HG02588 (cell line): ENCODE results near the gene MOK.
"Not testable (repeated sequence)": the region's sequence is repeated elsewhere in the genome, so short reads cannot be mapped to it uniquely, and the experiment has no call there.

Source experiments
- ATAC-seq: cut with Tn5 transposase; IDR thresholded peaks from one replicate; pipeline ENCODE4 v1.9.1; 2021; ENCODE audit warnings: mild to moderate bottlenecking, moderate library complexity; ENCODE audit not compliant: unreplicated experiment

MOK gene, protein sequence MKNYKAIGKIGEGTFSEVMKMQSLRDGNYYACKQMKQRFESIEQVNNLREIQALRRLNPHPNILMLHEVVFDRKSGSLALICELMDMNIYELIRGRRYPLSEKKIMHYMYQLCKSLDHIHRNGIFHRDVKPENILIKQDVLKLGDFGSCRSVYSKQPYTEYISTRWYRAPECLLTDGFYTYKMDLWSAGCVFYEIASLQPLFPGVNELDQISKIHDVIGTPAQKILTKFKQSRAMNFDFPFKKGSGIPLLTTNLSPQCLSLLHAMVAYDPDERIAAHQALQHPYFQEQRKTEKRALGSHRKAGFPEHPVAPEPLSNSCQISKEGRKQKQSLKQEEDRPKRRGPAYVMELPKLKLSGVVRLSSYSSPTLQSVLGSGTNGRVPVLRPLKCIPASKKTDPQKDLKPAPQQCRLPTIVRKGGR

DNA sequence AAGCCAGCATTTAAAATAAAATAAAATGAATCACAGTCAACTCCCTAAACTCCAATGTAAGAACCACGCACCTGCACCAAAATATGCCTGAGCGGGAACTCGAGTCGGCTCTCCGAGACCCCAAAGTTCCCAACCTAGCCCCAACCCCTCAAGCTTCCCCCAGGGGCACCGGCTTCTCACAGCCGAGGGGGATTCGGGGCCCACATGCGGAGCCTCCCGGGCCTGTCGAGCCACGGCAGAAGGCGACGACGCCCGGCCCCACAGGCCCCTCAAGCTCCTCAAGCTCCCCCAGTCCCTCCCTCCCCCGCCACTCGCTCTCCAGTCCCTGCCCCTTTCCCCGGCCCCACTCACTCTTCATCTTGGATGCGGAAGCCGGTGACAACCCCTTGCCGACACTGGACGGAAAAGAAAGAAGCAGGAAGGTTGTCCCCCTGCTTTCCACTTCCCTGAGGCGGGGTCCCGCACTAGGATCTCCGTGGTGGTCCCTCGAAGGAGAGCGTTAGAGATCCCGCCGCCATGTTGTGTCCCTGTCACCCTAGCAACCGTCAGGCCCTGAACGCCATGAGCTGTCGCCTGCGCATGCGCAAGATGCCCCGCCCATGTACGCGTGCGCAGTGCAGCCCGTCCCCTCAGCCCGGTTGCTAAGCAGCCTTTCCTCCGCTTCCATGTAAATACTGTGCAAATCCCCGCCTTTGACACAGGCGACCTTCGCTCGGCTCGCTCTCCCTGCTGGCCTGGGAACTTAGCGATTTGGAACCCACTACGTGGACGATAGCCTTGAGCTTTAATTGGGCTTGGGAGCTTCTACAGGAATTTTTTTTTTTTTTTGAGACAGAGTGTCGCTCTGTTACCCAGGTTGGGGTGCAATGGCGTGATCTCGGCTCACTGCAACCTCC is at the start of gene MOK:
Gene MOK, minus strand, starts transcription at position 554 of the 896 bp plus-strand sequence. Its CDS starts 196 bp downstream, at position 358.
- ATAC-seq = peak; percentile 96

DNA sequence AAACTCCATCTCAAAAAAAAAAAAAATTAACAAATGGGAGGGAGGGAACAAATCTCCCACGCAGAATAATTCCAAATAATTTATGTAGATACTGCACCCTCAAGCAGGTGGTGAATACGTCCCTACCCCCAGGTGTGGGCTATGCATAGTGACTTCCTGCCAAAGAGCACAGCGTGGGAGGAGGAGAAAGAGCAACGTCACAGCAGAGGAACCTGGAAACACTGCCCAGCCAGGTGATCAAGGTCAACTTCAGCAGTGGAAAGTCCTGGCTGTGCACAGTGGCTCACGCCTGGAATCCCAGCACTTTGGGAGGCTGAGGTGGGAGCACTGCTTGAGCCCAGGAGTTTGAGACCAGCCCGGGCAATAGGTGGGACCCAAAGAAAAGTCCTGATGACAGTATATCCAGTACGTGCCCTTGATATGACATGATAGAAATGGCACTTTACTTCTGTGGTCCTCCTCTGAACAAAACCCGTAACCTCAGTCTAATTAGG is 48.2 kb upstream of the MOK start:
- no peak for ATAC-seq

DNA sequence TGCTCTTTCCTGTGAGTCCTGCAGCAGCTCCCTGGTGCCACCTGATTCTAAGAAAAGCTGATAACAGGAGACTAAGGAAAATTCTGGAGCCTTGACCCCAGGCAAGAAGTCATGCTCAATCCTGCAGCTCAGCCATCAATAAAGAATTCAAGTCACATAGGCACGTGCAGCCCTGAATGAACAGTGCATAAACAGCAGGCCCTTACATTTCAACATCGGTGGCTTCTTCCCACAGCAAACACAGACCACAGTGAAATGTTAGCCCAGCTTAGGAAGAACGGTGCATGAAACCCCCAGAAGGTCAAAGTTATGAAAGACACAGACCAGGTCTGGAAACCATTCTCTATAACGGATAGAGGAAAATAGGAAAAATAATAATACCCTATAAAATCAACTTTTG is 47.2 kb upstream of the MOK start:
- no peak for ATAC-seq

DNA sequence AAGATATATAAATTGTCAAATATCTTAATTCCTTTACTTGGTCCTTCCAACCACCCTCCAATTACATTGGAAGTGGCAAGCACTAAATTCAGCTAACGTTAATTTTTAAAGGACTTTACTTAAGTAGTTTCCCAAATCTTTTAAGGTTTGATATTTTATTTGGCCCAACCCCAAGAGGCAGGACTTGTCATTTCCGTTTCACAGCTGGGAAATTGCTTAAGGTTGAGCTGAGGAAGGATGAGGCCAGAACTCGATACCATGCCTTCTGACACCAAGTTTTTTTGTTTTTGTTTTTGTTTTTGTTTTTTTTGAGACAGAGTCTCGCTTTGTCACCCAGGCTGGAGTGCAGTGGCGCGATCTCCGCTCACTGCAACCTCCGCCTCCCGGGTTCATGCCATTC is 46.6 kb upstream of the MOK start:
- not testable (repeated sequence) for ATAC-seq

DNA sequence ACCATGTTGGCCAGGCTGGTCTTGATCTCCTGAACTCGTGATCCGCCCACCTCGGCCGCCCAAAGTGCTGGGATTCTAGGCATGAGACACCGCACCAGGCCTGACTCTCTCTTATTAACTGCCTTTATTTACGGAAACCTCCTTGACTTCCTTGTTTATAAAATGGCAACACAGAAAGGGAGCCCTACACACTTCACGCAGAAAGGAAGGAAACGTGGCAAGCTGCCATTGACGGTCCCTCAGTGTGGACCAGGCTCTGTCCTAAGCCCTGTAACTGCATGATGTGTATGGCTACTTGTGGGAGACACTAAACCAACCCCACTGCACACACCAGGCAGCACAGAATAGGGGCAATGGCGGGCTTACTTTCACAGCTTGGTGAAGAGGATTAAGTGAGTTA is 46.1 kb upstream of the MOK start:
- no peak for ATAC-seq

DNA sequence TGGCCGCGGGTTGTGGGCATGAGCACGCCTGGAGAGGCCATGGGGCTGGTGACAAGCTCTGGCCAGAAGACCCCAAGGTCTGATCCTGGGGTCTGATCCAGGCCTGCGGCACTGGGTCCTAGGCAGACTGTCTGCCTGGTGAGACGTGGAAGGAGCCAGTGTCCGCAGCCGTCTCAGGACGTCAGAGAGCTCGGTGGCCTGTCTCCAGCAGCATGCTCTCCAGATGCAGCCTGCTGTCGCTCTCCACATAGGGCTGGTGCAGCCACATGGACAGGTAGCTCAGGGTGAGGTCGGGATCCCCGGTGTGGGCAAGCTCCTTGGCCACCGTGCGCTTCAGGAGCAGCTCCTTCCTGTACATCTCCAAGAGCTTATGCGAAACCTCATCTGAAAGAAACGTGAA is 43.4 kb upstream of the MOK start:
- no peak for ATAC-seq

DNA sequence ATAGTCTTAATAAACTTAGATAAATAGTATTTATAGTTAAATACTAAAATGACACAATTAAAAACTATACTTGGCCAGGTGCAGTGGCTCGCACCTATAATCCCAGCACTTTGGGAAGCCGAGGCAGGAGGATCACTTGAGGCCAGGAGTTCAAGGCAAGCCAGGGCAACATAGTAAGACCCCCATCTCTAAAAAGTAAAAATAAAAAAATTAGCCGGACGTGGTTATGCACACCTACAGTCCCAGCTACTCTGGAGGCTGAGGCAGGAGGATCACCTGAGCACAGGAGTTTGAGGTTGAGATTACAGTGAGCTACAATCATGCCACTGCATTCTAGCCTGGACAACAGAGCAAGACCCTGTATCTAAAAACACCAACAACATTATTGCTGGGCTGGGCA is 41.7 kb upstream of the MOK start:
- no peak for ATAC-seq

DNA sequence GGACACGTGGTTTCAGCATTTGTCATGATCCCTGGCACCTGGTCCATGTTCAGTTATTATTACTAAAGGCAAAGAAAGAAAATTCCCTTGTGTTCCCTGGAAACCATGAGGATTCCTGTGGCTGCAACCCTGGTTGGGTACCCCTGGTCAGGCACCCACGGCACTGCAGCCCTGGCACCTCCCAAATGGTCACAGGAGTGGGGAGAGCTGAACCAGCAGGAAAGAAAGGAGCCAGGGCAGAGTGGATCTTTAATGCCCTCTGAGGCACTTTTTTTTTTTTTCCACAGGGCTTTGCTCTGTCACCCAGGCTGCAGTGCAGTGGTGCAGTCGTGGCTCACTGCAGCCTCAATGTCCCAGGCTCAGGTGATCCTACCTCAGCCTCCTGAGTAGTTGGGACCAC is 40.3 kb upstream of the MOK start:
- no peak for ATAC-seq

DNA sequence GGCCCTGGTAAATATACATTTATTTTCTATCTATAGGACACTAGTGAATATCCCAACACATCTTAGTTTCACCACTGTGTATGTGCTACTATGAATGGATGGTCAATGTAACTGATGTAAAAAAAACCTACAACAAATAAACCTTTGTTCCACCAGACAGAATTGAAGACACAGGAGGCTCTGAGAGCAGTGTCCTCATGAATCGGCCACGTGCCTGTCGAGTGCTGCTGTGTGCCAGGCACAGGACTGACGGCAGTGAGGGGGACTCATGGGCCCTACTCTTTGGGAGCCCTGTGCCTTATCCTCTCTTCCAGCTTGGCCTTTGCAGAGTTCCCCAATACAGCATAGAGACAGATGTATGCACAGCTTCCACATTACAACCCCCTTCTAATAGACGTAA is 39.5 kb upstream of the MOK start:
- no peak for ATAC-seq

DNA sequence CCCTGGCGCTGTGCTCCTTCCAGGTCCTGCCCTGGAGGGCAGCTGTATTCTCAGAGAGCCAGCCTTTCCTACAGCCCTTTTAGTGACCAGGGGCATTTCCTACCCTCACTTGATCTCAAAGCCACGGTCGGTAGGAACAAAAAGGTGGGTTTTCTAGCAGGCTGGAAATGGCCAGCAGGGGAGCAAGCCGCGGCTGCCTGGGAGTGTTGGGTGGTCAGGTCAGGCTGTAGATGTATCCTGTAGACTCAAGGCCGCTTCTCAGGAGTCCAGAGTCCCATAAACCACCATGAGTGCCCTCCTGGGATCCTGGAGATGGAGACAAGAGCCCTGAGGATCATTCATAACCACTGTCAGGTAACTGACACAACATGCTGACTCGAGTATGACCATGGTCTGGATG is 39.1 kb upstream of the MOK start:
- ATAC-seq = no peak

DNA sequence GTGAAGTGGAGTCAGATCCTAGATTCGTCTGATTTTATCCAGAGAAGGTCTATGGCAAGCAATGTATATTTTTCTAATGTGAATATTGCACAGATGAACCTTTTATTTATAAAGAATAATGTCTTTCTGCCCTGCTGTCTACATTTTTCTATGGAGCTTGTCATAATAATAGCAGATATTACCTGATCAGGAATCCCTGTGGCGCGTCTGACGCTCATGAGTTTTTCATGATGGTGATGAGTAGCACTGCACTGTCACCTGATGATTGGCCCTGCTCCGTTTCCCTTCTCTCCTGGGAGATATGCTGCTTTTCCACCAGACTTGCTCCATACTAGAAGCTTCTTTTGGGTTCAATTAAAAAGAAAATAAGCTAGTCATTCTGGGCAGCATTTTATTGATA is 37.3 kb upstream of the MOK start:
- ATAC-seq = no peak

DNA sequence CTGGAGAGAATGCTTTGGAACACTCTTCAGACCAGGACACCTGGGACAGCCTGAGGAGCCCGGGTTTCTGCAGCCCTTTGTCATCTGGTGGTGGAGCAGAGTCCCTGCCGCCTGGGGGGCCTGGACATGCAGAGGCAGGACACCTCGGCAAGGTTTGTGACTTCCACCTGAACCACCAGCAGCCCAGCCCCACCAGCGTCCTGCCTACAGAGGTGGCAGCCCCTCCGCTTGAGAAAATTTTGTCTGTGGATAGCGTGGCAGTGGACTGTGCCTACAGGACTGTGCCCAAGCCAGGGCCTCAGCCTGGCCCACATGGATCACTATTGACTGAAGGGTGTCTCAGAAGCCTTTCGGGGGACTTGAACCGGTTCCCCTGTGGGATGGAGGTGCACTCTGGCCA is 36.6 kb upstream of the MOK start:
- ATAC-seq = no peak

DNA sequence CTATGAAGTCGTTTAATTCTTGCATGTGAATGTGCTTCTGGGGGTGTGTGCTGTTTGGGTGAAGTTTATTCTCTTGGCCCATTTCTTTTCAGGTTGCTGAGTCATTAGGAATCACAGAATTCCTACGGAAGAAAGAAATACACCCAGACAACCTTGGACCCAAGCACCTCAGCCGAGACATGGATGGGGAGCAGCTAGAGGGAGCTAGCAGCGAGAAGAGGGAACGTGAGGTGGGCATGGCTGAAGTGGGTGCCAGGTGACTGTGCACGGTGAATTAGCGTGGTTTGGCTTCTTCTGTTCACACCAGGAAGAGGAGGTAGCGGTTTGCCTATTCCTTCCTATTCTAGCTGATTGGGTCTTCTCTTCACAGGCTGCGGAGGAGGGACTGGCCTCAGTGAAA is 33.8 kb upstream of the MOK start:
- ATAC-seq = no peak

DNA sequence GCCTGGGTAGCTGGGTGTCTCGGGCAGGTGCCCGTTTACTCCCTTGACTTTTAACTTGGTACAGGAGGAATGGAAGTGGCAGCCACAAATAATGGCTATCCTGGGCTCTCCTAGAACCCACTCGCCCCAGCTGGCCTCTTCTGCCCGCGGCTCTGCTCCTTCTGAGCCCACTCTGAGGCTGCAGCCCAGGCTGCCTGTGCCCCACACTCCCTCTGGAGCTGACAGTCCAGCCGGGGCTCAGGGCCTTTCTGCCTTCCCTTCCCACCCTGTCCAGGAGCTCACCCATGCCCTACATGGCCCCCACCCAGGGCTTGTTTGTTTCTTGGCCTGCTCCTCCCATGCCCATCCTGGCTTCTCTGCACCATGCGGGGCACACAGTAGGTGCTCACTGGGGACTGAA is 30.2 kb upstream of the MOK start:
- ATAC-seq = no peak

DNA sequence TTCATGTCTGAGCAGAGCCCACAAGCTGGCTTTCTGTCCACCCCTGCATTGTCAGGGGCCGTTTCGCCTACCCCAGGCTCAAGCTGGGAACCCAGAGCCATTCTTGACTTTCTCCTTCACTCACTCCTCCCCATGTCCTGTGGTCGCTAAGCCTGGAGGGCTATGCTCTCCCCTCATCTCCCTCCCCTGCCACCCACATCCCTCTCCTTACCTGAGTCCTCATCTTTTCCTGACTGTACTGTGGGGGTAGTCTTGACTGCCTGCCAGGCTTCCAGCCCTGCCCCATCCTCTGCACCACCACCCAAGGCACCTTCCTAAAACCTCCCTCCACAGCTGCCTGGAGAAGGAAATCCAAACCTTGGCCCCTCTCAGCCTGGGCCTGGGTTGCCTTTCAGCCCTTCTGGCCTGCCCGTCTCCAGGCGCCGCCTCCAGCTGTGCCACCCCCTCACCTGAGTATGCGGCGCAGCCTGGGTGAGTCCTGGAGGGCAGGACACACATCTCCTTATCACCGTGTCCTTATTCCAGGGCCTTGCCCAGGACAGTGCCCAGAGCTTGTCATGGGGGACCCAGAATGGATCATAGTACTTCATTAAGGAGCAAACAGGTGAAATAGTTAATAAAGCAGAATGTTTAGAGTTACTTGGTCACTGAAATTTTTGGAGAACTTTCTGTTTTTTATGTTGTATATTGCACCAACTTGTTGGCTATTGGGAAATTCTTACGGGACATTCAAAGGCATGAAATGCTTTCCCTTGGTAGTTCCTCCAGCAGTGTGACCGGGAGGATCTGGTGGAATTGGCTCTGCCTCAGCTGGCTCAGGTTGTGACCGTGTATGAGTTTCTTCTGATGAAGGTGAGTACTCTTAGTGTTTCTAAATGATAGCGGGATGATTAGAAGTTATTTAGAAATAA is 29.1 kb upstream of the MOK start:
- ATAC-seq = no peak

DNA sequence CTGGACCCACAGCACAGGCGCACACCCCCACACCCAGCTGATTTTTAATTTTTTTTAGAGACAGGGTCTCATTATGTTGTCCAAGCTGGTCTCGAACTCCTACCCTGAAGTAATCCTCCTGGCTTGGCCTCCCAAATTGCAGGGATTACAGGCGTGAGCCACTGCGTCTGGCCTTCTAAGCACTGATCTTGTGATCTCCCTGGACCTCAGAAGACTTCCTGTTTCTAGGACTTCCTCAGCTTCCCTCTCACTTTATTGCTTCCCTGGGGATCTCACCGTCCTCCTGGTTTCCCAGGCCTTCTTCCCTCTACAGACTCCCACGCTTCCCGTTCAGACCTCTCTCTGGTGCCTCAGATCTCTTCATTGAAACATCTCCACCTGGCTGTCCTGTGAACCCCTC is 28.4 kb upstream of the MOK start:
- ATAC-seq = no peak

DNA sequence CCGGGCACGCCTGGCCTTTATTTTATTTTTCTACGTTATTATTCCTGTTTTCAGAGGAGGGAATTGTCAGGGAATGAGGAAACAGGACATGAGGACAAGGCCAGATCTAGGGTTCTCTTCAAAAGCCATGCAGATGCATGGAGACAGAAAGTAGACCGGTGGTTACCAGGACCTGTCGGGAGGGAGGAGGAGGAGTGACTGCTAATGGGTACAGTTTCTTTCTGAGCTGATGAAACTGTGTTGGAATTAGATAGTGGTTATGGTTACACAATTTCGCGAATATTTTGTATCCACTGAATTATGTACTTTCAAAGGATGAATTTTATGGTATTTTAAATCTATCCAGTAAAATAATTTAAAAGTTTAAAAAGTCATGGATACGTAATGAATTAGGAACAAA is 25.8 kb upstream of the MOK start:
- no peak for ATAC-seq

DNA sequence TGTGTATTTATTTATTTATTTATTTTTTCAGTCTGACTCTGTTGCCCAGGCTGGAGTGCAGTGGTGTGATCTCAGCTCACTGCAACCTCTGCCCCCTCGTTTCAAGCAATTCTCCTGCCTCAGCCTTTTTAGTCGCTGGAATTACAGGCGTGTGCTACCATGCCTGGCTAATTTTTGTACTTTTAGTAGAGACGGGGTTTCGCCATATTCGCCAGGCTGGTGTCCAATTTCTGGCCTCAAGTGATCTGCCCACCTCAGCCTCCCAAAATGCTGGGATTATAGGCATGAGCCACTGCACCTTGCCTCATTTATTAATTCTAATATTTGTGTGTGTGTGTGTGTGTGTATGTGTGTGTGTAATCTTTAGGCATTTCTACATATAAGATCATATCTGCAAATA is 24.4 kb upstream of the MOK start:
- not testable (repeated sequence) for ATAC-seq

DNA sequence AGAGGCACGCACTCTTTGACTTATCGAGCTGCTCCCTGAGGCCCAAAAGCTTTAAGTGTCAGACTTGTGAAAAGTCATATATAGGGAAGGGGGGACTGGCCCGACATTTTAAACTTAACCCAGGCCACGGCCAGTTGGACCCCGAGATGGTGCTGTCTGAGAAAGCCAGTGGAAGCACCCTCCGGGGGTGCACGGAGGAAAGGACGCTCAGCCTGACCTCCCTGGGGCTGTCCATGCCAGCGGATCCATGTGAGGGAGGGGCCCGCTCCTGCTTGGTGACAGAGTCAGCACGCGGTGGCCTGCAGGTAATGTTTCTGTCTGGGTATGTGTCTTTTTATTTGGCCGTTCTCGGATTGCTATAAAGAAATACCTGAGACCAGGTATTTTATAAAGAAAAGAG is 21.6 kb upstream of the MOK start:
- ATAC-seq = no peak

DNA sequence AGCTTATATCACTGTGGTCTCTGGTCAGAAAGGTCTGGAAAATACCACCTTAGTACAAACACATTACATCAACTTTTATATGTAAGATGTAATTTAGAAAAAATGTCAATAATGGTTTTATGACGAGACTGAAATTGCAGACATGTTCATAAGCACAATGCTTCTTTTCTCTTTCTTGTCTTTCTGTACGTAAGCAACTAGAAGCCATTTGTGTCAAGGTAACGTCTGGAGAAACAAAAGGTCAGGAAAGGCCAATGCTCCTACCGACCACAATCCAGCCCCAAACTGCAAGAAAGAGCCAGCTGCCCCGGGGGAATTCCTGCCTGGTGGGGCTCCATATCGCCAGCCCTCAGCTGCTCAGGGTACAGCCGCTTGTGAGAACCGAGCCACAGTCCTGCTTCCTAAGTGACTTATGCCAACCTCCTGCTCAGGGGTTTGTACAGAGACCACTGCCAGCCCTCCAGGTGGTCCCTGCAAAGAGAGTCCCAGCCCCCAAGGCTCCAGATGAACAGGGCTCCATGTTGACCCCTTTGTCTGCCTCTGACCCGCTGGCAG is 20.9 kb upstream of the MOK start:
- no peak for ATAC-seq

DNA sequence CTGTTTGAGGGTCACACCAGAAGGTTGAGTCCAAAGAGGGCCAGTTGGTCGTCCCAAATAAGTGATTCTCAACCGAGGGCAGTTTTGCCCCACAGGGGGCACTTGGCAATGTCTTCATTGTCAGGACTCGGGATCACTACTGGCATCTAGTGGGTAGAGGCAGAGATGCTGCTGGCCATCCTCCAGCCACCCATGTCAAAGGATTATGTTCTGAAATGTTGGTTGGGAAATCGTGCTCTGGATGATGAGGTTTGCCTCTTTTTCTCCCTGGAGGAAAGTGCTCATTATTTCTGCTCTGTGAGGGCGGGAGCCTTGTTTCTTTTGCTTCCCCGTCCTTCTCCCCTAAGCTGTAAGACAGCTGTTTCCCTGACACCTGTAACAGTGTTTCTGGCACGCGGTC is 18.1 kb upstream of the MOK start:
- no peak for ATAC-seq
